HG02884 (cell line): Measurements from ENCODE around the gene RPL37A.

ENCODE experiments used
- ATAC-seq: cut with Tn5 transposase; IDR thresholded peaks from one replicate; pipeline ENCODE4 v1.9.1; 2021; ENCODE audit warnings: mild to moderate bottlenecking, moderate library complexity; ENCODE audit not compliant: unreplicated experiment

RPL37A gene

GRCh38 chr2:216546241-216546640 is 47.6 kb downstream of the RPL37A start:
- no peak for ATAC-seq

GRCh38 chr2:216546641-216547403 is 48.2 kb downstream of the RPL37A start:
- no peak for ATAC-seq

- ATAC-seq: no peak
Measured at GRCh38 chr2:216548901-216549331, 50.3 kb downstream of the RPL37A start.

- ATAC-seq: no peak
Measured at GRCh38 chr2:216549926-216550690, 51.5 kb downstream of the RPL37A start.

GRCh38 chr2:216551234-216552068 is 52.8 kb downstream of the RPL37A start:
- no peak for ATAC-seq

- no peak for ATAC-seq
Measured at GRCh38 chr2:216553093-216553478, 54.4 kb downstream of the RPL37A start.
